ENCODE results near the gene PHC1.

Gene PHC1

GRCh38 chr12:8903646-8904045, 10.7 kb upstream of the PHC1 start:
- H3K27ac ChIP-seq = no peak overlapping the region
- H3K4me1 ChIP-seq = no peaks in the 10 kb centered on the region
- TF ChIP-seq CTCF (IDR thresholded peaks at IDR 0.05) = no peak
- intact Hi-C loops (cut with DNase I; ENCODE audit: low total_unique reads) = no loop called here
- no peak for DNase-seq
- H3K27me3 ChIP-seq = no peaks in the 10 kb centered on the region
- no peaks in the 10 kb centered on the region for H3K36me3 ChIP-seq
- H3K9me3 ChIP-seq = no peaks in the 10 kb centered on the region
- H3K4me3 ChIP-seq = no peak overlapping the region

GRCh38 chr12:8904665-8905064, 9.6 kb upstream of the PHC1 start:
- intact Hi-C loops (cut with DNase I; ENCODE audit: low total_unique reads) = no loop called here

GRCh38 chr12:8905546-8905945, 8.8 kb upstream of the PHC1 start:
- Histone ChIP-seq H3K4me1 (no peaks in the 10 kb centered on the region), H3K4me3 (peak overlapping the region in 1 of 2 donors; percentile 18), H3K36me3 (no peaks in the 10 kb centered on the region), H3K27ac (no peak overlapping the region), H3K9me3 (no peaks in the 10 kb centered on the region), H3K27me3 (no peaks in the 10 kb centered on the region)
- no peak for TF ChIP-seq CTCF (IDR thresholded peaks at IDR 0.05)
- intact Hi-C loops (cut with DNase I; ENCODE audit: low total_unique reads) = no loop called here
- no peak for DNase-seq

More at GRCh38 chr12:8904665-8905064, 9.6 kb upstream of the PHC1 start:
- Histone ChIP-seq H3K36me3 (no peaks in the 10 kb centered on the region), H3K27ac (no peak overlapping the region), H3K27me3 (no peaks in the 10 kb centered on the region), H3K9me3 (no peaks in the 10 kb centered on the region), H3K4me3 (no peak overlapping the region), H3K4me1 (no peaks in the 10 kb centered on the region)
- TF ChIP-seq CTCF (IDR thresholded peaks at IDR 0.05) = no peak
- DNase-seq = no peak

- Histone ChIP-seq H3K9me3 (no peaks in the 10 kb centered on the region), H3K4me3 (no peak overlapping the region), H3K27ac (peak overlapping the region in 1 of 2 donors; percentile 4), H3K4me1 (no peaks in the 10 kb centered on the region), H3K36me3 (no peaks in the 10 kb centered on the region), H3K27me3 (no peaks in the 10 kb centered on the region)
- DNase-seq = no peak
- TF ChIP-seq CTCF (IDR thresholded peaks at IDR 0.05) = no peak
- intact Hi-C loops (cut with DNase I; ENCODE audit: low total_unique reads) = no loop called here
Observed at GRCh38 chr12:8906266-8907180, 7.8 kb upstream of the PHC1 start.

- Histone ChIP-seq H3K4me1 (peaks cover 0 to under 1% (median 0%) of the 10 kb centered on the region in 4 donors), H3K36me3 (no peaks in the 10 kb centered on the region), H3K27me3 (no peaks in the 10 kb centered on the region), H3K27ac (no peak overlapping the region), H3K9me3 (no peaks in the 10 kb centered on the region), H3K4me3 (no peak overlapping the region)
- DNase-seq = no peak
- TF ChIP-seq CTCF (IDR thresholded peaks at IDR 0.05) = no peak
- intact Hi-C loops (cut with DNase I; ENCODE audit: low total_unique reads) = no loop called here
Observed at GRCh38 chr12:8907513-8907912, 6.8 kb upstream of the PHC1 start.

Measured in tibial artery (tissue), 4 donors.